Activated naive CD4-positive, alpha-beta T cell treated with anti-CD3 and anti-CD28 coated beads, Interleukin-2, amount 50 U/mL, for 72 hours (primary cell): ENCODE measurements around the gene SRMS. TPM values are rescaled to one million over a fixed set of nuclear protein-coding genes. Genes with fewer than 3 reads are reported as not detected.

Experiments
- ATAC-seq, 2 donors: fragments of 150-1000 bp; cut with Tn5 transposase; 2 replicates each; pipeline ENCODE4 v1.10.0; 2021; ENCODE audit warnings: mild to moderate bottlenecking in 2 of 2, moderate library complexity in 2 of 2
- DNase-seq, 2 donors: peaks; one replicate each; pipeline ENCODE4 v3.0.0; 2021 to 2022; ENCODE audit warnings: low spot score in 2 of 2
- H3K27ac Mint-ChIP-seq, 2 donors: one replicate each; pipeline ENCODE4 v1.8.0; 2022; ENCODE audit warnings: mild to moderate bottlenecking in 2 of 2, mixed read lengths in 2 of 2
- H3K36me3 Mint-ChIP-seq, 2 donors: one replicate each; pipeline ENCODE4 v1.8.0; 2022; ENCODE audit warnings: mixed read lengths in 2 of 2
- H3K9me3 Mint-ChIP-seq, 2 donors: one replicate each; pipeline ENCODE4 v1.8.0; 2022; ENCODE audit warnings: mixed read lengths in 2 of 2
- total RNA-seq, 2 donors: library from RNA; stranded (reverse); gene quantifications; one replicate each; pipeline ENCODE4 v1.2.3, GENCODE V29; 2022

Gene SRMS
- total RNA-seq, 2 donors from 2014 or later, result not detected

- ATAC-seq, result peak; percentile 3 to 5
- peak overlapping the region in 1 of 2 donors; percentile 85 for H3K27ac Mint-ChIP-seq
- no peaks in the 10 kb centered on the region for H3K36me3 Mint-ChIP-seq
- no peak for DNase-seq
- H3K9me3 Mint-ChIP-seq, result no peaks in the 10 kb centered on the region
These were observed 9.1 kb downstream of the SRMS start for GRCh38 chr20:63538204-63539091.

- Mint-ChIP-seq H3K36me3 (no peaks in the 10 kb centered on the region), H3K27ac (peak overlapping the region; percentile 77 to 85), H3K9me3 (no peaks in the 10 kb centered on the region)
- ATAC-seq, result peak; percentile 94
- peak; percentile 96 to 97 for DNase-seq
These were observed 9.9 kb downstream of the SRMS start for GRCh38 chr20:63537525-63538203.

- DNase-seq, result peak in 1 of 2 donors; percentile 45
- peak; percentile 23 to 29 for ATAC-seq
These were observed 10.5 kb downstream of the SRMS start, which contains the start of gene PTK6 for GRCh38 chr20:63536997-63537524. Gene PTK6, minus strand, starts transcription at chr20:63537376. Its CDS starts 62 bp downstream, at chr20:63537314.

DNA sequence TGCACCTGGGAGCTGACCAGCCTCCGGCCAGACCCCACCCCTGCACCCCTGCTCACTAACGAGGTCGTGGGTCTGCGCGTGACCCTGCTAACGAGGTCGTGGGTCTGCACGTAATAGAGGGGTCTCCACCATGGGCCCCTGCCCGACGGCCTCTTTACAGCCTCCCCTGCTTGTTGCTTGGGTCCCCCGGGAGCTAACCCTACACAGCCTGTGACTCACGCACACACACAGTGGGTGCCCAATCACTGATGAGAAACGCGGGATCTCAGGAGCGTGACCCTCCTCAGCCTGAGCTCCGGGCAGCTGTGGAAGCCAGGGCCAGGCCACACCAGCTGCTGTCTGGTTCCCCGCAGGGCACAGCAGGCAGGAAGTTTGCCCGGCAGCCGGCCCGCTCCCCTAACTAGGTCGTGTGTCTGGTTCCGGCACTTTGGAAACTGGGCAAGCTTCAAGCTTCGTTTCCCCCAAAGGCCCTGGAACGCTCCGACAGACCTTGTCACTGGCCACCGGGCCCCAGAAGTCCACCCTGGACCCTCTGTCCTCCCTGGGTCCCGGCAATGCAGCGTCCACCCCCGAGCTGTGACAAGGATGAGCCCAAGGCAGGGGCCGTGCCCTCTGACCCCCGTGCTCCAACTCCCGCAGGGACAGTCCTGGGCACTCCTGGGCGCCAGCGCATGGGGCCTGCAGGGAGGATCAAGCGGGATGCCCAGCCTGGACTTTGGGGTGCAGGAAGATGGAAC, 11.1 kb downstream of the SRMS start:
- Mint-ChIP-seq H3K9me3 (no peaks in the 10 kb centered on the region), H3K36me3 (no peaks in the 10 kb centered on the region), H3K27ac (peak overlapping the region; percentile 44 to 85)
- no peak for DNase-seq
- ATAC-seq, result no peak

More at GRCh38 chr20:63536997-63537524, 10.5 kb downstream of the SRMS start, which contains the start of gene PTK6:
- Mint-ChIP-seq H3K9me3 (no peaks in the 10 kb centered on the region), H3K27ac (peak within 1 kb of the TSS; percentile 77 to 85), H3K36me3 (no peaks in the 10 kb centered on the region)

- Mint-ChIP-seq H3K27ac (no peak overlapping the region), H3K9me3 (no peaks in the 10 kb centered on the region), H3K36me3 (no peaks in the 10 kb centered on the region)
- ATAC-seq, result no peak
- DNase-seq, result no peak
These were observed 12.5 kb downstream of the SRMS start for GRCh38 chr20:63534831-63535651.

- no peak overlapping the region for H3K27ac Mint-ChIP-seq
- ATAC-seq (no peak), DNase-seq (peak in 1 of 2 donors; percentile 57)
- H3K36me3 Mint-ChIP-seq, result no peaks in the 10 kb centered on the region
- H3K9me3 Mint-ChIP-seq, result no peaks in the 10 kb centered on the region
These were observed 13.1 kb downstream of the SRMS start for GRCh38 chr20:63534427-63534830.

DNA sequence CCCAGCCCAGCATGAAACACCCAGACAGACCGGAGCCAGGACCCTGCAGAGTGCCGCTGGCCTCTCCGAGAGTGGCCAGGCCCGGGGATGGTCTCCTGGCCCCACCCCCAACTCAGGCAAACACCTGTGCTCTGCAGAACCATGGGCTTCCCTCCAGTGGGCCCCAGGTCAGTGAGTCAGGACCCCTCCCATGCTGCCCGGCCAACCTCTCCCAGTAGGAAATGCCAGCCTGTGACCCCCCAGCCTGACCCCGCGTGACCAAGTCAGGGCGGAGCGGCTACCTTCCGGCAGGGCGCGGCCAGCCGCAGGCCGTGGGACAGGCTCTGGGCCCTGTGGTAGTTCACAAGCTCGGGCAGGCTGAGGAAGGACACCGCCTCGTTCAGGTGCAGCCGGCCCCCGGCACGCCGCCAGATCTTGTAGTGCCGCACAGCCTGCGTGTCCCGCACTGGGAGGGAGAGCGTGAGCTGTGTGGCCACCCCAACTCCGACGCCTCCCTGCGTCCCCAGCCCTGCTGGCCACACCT, 13.6 kb downstream of the SRMS start:
- Mint-ChIP-seq H3K27ac (no peak overlapping the region), H3K9me3 (no peaks in the 10 kb centered on the region), H3K36me3 (no peaks in the 10 kb centered on the region)
- no peak for ATAC-seq
- peak in 1 of 2 donors; percentile 58 for DNase-seq

DNA sequence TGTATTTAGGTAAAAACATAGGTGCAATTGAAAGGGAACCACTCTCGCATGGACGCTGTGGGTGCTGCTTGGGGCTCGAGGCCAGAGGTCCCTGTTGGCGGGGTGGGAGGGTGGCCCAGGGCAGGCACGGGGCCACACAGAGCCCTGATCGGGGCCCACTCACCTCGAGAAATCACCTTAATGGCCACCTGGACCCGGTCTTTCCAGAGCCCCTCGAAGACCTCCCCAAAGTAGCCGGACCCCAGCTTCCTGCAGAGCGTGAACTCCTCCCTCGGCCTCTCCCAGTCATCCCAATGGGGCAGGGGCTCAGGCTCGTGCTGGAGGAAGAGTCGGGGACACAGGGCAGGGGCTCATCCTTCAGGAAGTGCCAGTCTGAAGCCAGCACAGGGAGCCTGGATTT, 14.2 kb downstream of the SRMS start:
- no peaks in the 10 kb centered on the region for H3K36me3 Mint-ChIP-seq

GRCh38 chr20:63532449-63532971, 15.0 kb downstream of the SRMS start:
- peak in 1 of 2 donors; percentile 47 for DNase-seq
- no peaks in the 10 kb centered on the region for H3K36me3 Mint-ChIP-seq
- H3K9me3 Mint-ChIP-seq, result no peaks in the 10 kb centered on the region
- H3K27ac Mint-ChIP-seq, result no peak overlapping the region
- ATAC-seq, result no peak

More for the DNA sequence above, 14.2 kb downstream of the SRMS start:
- no peak overlapping the region for H3K27ac Mint-ChIP-seq
- H3K9me3 Mint-ChIP-seq, result no peaks in the 10 kb centered on the region
- no peak for ATAC-seq
- DNase-seq, result peak in 1 of 2 donors; percentile 50

- H3K36me3 Mint-ChIP-seq, result no peaks in the 10 kb centered on the region
- peak in 1 of 2 donors; percentile 47 for DNase-seq
These were observed 15.7 kb downstream of the SRMS start for GRCh38 chr20:63531686-63532448.

GRCh38 chr20:63530788-63531160, 16.8 kb downstream of the SRMS start:
- H3K36me3 Mint-ChIP-seq, result no peaks in the 10 kb centered on the region
- H3K27ac Mint-ChIP-seq, result no peak overlapping the region
- H3K9me3 Mint-ChIP-seq, result no peaks in the 10 kb centered on the region
- ATAC-seq, result no peak
- no peak for DNase-seq

More at GRCh38 chr20:63531686-63532448, 15.7 kb downstream of the SRMS start:
- no peak for ATAC-seq
- H3K27ac Mint-ChIP-seq, result no peak overlapping the region
- H3K9me3 Mint-ChIP-seq, result no peaks in the 10 kb centered on the region

- H3K36me3 Mint-ChIP-seq, result no peaks in the 10 kb centered on the region
- no peak overlapping the region for H3K27ac Mint-ChIP-seq
- ATAC-seq, result no peak
- no peak for DNase-seq
- no peaks in the 10 kb centered on the region for H3K9me3 Mint-ChIP-seq
These were observed 17.4 kb downstream of the SRMS start for GRCh38 chr20:63529861-63530787.

GRCh38 chr20:63529180-63529860, 18.2 kb downstream of the SRMS start:
- no peak for DNase-seq
- H3K27ac Mint-ChIP-seq, result no peak overlapping the region

More at GRCh38 chr20:63529180-63529860, 18.2 kb downstream of the SRMS start:
- ATAC-seq, result peak in 1 of 2 donors; percentile 12
- no peaks in the 10 kb centered on the region for H3K9me3 Mint-ChIP-seq
- peaks cover 0 to 3% of the 10 kb centered on the region in 2 donors for H3K36me3 Mint-ChIP-seq
